GM12878 (cell line): ENCODE results near the gene HOXA10.

ENCODE experiments used
- CBX3 ChIP-seq: fragments of 200-600 bp; sonication (generic); IDR thresholded peaks from 2 replicates; pipeline ENCODE4 v1.6.1; 2016; ENCODE audit warnings: low read depth, borderline replicate concordance
- E4F1 ChIP-seq: fragments of 450-650 bp; IDR thresholded peaks from 2 replicates; pipeline ENCODE4 v1.6.1; 2018; ENCODE audit warnings: borderline replicate concordance, mild to moderate bottlenecking; ENCODE audit not compliant: partially characterized antibody
- JUND ChIP-seq: IDR thresholded peaks from 2 replicates; pipeline ENCODE4 v1.6.1; 2012; ENCODE audit warnings: low read depth, mild to moderate bottlenecking, low read length, improper control_type of control experiment, moderate library complexity
- MTA3 ChIP-seq: IDR thresholded peaks from 2 replicates; pipeline ENCODE4 v1.6.1; 2012; ENCODE audit warnings: low read length, inconsistent platforms, borderline replicate concordance
- POLR2A ChIP-seq: IDR thresholded peaks from 2 replicates; pipeline ENCODE4 v1.6.1; 2011; ENCODE audit warnings: low read depth, mild to moderate bottlenecking, low read length
- SMC3 ChIP-seq: IDR thresholded peaks from 2 replicates; pipeline ENCODE4 v1.6.1; 2011; ENCODE audit warnings: low read length, improper control_type of control experiment, borderline replicate concordance
- SRF ChIP-seq, 2 experiments: IDR thresholded peaks; 2 replicates each; pipeline ENCODE4 v1.6.1; 2011; ENCODE audit warnings: low read depth in 2 of 2, low read length in 2 of 2, mild to moderate bottlenecking in 1 of 2, moderate library complexity in 1 of 2
- TCF7 ChIP-seq: IDR thresholded peaks from 2 replicates; pipeline ENCODE4 v1.6.1; 2014; ENCODE audit warnings: antibody characterized with exemption, borderline replicate concordance
- USF1 ChIP-seq: IDR thresholded peaks from 2 replicates; pipeline ENCODE4 v1.6.1; 2011; ENCODE audit warnings: borderline replicate concordance, low read depth, mild to moderate bottlenecking, moderate library complexity, mixed read lengths, low read length; ENCODE audit not compliant: insufficient read depth; ENCODE audit errors: extremely low read length
- ZBTB33 ChIP-seq: fragments of 450-650 bp; IDR thresholded peaks from 2 replicates; pipeline ENCODE4 v1.6.1; 2017; ENCODE audit warnings: mild to moderate bottlenecking
- ZZZ3 ChIP-seq: IDR thresholded peaks from 2 replicates; pipeline ENCODE4 v1.6.1; 2011; ENCODE audit warnings: low read depth; ENCODE audit not compliant: control insufficient read depth, insufficient read length
- TF ChIP-seq, protein P1 (sequence below): IDR thresholded peaks from 2 replicates; pipeline ENCODE4 v1.6.1; 2012; ENCODE audit warnings: mild to moderate bottlenecking, low read depth, low read length
- TF ChIP-seq, protein P2 (sequence below), 3 experiments: IDR thresholded peaks in 2 of 3; conservative IDR thresholded peaks in 1 of 3; 2 replicates each; pipeline ENCODE4 v1.5.1; 2011; ENCODE audit warnings: low read depth in 3 of 3, low read length in 3 of 3, mild to moderate bottlenecking in 3 of 3, control low read depth in 2 of 3, moderate library complexity in 2 of 3, inconsistent platforms in 1 of 3, mixed read lengths in 1 of 3; ENCODE audit not compliant: control insufficient read depth in 2 of 3, insufficient read depth in 1 of 3; ENCODE audit errors: extremely low read depth in 1 of 3
- TF ChIP-seq, protein P3 (sequence below): IDR thresholded peaks from 2 replicates; pipeline ENCODE4 v1.6.1; 2012; ENCODE audit warnings: low read length, inconsistent platforms

DNA sequence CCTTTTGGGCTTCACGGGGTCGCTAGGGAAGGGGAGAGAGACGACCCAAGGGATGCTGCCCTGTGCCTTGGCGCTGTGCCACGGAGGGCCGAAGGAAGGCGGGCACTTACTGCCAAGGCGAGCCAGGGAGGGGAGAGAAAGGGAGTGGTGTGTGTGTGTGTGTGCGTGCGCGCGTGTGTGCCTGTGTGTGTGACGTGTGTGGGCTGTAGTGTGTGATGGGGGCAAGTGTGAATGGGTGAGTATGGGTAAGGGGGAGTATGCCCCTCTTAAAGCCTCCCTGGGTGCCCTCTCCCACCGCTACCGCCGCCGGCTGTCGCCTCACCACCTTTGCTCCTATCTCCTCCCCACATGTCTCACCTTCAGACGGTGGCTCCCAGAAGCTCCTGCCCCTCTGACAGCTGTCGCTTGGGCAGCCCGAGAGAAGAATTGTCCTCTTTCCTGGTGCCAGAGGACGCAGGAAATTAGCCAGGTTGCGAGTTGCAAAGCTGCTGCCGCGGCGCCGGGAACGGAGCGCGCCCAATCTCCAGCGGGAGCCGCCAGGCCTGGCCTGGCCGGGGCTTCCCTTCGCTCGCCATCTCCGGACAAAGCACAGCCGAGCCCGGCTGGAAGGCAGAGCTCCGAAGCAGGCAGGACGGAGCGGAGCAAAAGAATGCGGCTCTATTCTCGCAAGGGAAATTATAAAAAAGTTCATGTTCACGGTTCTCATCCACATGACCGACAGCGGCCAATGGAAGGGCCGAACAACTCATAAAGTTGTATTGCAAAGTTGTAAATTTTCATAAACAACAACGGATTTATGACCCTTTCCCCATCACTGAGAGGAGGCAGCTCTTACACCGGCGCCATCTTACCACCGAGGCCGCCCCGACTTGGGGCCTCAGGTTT lies 21.9 kb downstream of the HOXA10 start, which contains the start of gene HOXA3:
- TF ChIP-seq, protein P1, sequence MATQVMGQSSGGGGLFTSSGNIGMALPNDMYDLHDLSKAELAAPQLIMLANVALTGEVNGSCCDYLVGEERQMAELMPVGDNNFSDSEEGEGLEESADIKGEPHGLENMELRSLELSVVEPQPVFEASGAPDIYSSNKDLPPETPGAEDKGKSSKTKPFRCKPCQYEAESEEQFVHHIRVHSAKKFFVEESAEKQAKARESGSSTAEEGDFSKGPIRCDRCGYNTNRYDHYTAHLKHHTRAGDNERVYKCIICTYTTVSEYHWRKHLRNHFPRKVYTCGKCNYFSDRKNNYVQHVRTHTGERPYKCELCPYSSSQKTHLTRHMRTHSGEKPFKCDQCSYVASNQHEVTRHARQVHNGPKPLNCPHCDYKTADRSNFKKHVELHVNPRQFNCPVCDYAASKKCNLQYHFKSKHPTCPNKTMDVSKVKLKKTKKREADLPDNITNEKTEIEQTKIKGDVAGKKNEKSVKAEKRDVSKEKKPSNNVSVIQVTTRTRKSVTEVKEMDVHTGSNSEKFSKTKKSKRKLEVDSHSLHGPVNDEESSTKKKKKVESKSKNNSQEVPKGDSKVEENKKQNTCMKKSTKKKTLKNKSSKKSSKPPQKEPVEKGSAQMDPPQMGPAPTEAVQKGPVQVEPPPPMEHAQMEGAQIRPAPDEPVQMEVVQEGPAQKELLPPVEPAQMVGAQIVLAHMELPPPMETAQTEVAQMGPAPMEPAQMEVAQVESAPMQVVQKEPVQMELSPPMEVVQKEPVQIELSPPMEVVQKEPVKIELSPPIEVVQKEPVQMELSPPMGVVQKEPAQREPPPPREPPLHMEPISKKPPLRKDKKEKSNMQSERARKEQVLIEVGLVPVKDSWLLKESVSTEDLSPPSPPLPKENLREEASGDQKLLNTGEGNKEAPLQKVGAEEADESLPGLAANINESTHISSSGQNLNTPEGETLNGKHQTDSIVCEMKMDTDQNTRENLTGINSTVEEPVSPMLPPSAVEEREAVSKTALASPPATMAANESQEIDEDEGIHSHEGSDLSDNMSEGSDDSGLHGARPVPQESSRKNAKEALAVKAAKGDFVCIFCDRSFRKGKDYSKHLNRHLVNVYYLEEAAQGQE = no peak
- TF ChIP-seq, protein P2, sequence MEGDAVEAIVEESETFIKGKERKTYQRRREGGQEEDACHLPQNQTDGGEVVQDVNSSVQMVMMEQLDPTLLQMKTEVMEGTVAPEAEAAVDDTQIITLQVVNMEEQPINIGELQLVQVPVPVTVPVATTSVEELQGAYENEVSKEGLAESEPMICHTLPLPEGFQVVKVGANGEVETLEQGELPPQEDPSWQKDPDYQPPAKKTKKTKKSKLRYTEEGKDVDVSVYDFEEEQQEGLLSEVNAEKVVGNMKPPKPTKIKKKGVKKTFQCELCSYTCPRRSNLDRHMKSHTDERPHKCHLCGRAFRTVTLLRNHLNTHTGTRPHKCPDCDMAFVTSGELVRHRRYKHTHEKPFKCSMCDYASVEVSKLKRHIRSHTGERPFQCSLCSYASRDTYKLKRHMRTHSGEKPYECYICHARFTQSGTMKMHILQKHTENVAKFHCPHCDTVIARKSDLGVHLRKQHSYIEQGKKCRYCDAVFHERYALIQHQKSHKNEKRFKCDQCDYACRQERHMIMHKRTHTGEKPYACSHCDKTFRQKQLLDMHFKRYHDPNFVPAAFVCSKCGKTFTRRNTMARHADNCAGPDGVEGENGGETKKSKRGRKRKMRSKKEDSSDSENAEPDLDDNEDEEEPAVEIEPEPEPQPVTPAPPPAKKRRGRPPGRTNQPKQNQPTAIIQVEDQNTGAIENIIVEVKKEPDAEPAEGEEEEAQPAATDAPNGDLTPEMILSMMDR (IDR thresholded peaks at IDR 0.05 in 2 of 3, conservative IDR thresholded peaks at IDR 0.05 in 1 of 3; ENCODE audit: control insufficient read depth in 2 of 3, extremely low read depth in 1 of 3, insufficient read depth in 1 of 3, low read depth in 3 of 3, low read length in 3 of 3) = no peak
- TF ChIP-seq, protein P3, sequence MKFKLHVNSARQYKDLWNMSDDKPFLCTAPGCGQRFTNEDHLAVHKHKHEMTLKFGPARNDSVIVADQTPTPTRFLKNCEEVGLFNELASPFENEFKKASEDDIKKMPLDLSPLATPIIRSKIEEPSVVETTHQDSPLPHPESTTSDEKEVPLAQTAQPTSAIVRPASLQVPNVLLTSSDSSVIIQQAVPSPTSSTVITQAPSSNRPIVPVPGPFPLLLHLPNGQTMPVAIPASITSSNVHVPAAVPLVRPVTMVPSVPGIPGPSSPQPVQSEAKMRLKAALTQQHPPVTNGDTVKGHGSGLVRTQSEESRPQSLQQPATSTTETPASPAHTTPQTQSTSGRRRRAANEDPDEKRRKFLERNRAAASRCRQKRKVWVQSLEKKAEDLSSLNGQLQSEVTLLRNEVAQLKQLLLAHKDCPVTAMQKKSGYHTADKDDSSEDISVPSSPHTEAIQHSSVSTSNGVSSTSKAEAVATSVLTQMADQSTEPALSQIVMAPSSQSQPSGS = no peak
- TF ChIP-seq CBX3 (no peak), JUND (no peak), ZBTB33 (no peak), POLR2A (no peak), ZZZ3 (no peak), SMC3 (no peak), MTA3 (no peak), TCF7 (no peak), SRF (IDR thresholded peaks at IDR 0.05; ENCODE audit: low read depth in 2 of 2, low read length in 2 of 2) (no peak), E4F1 (no peak), USF1 (no peak)
